ENCODE results near the gene SLC52A3.

DNA sequence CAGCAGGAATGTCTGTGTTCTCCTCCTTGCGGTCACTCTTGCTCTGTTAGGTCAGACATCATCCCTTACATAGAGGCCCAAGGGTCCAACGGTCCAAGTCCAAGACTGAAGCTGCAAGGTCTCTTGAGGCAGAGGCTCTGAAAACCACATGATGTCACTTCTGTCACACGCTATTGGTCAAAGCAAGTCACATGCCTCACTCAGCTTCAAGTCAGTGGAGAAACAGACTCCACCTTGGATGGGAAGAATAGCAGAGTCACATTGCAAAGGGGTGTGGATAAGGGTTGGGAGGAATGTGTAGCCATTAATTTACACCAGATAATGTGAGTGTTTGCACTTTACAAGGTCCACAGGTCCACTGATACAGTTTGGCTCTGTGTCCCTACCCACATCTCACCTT is 17.5 kb downstream of the SLC52A3 start:
- no peak for TF ChIP-seq CTCF (optimal IDR thresholded peaks at IDR 0.05 in 1 of 3, IDR thresholded peaks at IDR 0.05 in 1 of 3, conservative IDR thresholded peaks at IDR 0.05 in 1 of 3; ENCODE audit: extremely low read depth in 1 of 3, insufficient read depth in 2 of 3, low read length in 3 of 3)
- no peak for TF ChIP-seq EZH2 (IDR thresholded peaks at IDR 0.05; ENCODE audit: low read length)
